GM06990 (cell line): Measurements from ENCODE around the gene HEPHL1.

Experiments
- DNase-seq: peaks from one replicate; pipeline ENCODE4 v3.0.0-alpha.2; 2011; ENCODE audit not compliant: insufficient read length; ENCODE audit errors: extremely low read depth
- H3K27me3 ChIP-seq: replicated peaks from 2 replicates; pipeline ENCODE4 v1.6.0; 2011; ENCODE audit warnings: low read length; ENCODE audit not compliant: control insufficient read depth, insufficient read depth
- H3K36me3 ChIP-seq: 2 replicates; pipeline ENCODE4 v1.5.1; 2011; ENCODE audit warnings: low read length; ENCODE audit not compliant: control insufficient read depth, insufficient read depth
- H3K4me3 ChIP-seq: replicated peaks from 2 replicates; pipeline ENCODE4 v1.5.1; 2011; ENCODE audit warnings: low read depth, mild to moderate bottlenecking, control low read depth, low read length
- CTCF ChIP-seq: IDR thresholded peaks from 2 replicates; pipeline ENCODE4 v1.5.1; 2011; ENCODE audit warnings: low read length, control low read depth, mild to moderate bottlenecking, inconsistent platforms; ENCODE audit not compliant: insufficient read depth, poor library complexity, severe bottlenecking

HEPHL1 gene

GRCh38 chr11:94145916-94146315 lies 124.8 kb downstream of the HEPHL1 start:
- H3K36me3 ChIP-seq = no peaks in the 10 kb centered on the region
- no peak for TF ChIP-seq CTCF
- no peak overlapping the region for H3K4me3 ChIP-seq
- no peaks in the 10 kb centered on the region for H3K27me3 ChIP-seq
- no peak for DNase-seq

GRCh38 chr11:94147433-94147845 lies 126.3 kb downstream of the HEPHL1 start:
- DNase-seq = no peak
- no peak for TF ChIP-seq CTCF
- no peak overlapping the region for H3K4me3 ChIP-seq
- no peaks in the 10 kb centered on the region for H3K36me3 ChIP-seq
- H3K27me3 ChIP-seq = no peaks in the 10 kb centered on the region

- TF ChIP-seq CTCF = no peak
- Histone ChIP-seq H3K27me3 (no peaks in the 10 kb centered on the region), H3K4me3 (no peak overlapping the region), H3K36me3 (no peaks in the 10 kb centered on the region)
- DNase-seq = no peak
Observed at GRCh38 chr11:94148189-94148588, 127.0 kb downstream of the HEPHL1 start.

- TF ChIP-seq CTCF = no peak
- H3K27me3 ChIP-seq = no peaks in the 10 kb centered on the region
- no peaks in the 10 kb centered on the region for H3K36me3 ChIP-seq
- DNase-seq = no peak
- no peak overlapping the region for H3K4me3 ChIP-seq
Observed at GRCh38 chr11:94149431-94150017, 128.4 kb downstream of the HEPHL1 start.

GRCh38 chr11:94150056-94150455 lies 128.9 kb downstream of the HEPHL1 start:
- no peak for DNase-seq
- Histone ChIP-seq H3K4me3 (no peak overlapping the region), H3K27me3 (no peaks in the 10 kb centered on the region), H3K36me3 (no peaks in the 10 kb centered on the region)
- TF ChIP-seq CTCF = no peak
